HG02943 (cell line): Measurements from ENCODE around the gene GSTA4.
"Not testable (repeated sequence)": the region's sequence is repeated elsewhere in the genome, so short reads cannot be mapped to it uniquely, and the experiment has no call there.

ENCODE experiments used
- ATAC-seq: cut with Tn5 transposase; IDR thresholded peaks from one replicate; pipeline ENCODE4 v1.9.1; 2021; ENCODE audit warnings: mild to moderate bottlenecking, low read depth, moderate library complexity; ENCODE audit not compliant: unreplicated experiment

Gene GSTA4

DNA sequence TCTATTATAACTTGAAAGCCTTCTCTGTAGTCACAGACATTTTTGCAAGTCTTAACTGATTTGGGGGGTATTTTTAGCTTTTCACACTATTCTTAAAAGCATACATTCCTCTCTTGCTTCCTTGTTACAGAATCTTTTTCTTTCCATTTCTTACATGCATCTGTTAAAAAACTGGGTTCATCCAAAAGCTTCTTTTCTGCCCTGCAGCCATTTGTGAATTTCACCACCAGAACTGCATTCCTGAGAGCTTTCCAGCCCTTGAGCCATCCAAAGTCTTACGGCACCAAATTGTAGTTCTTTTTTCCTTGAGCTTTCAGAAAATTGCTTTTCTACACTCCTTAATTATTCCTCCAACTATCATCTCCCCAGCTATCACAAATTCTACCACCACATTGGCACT is 19.7 kb upstream of the GSTA4 start:
- no peak for ATAC-seq

DNA sequence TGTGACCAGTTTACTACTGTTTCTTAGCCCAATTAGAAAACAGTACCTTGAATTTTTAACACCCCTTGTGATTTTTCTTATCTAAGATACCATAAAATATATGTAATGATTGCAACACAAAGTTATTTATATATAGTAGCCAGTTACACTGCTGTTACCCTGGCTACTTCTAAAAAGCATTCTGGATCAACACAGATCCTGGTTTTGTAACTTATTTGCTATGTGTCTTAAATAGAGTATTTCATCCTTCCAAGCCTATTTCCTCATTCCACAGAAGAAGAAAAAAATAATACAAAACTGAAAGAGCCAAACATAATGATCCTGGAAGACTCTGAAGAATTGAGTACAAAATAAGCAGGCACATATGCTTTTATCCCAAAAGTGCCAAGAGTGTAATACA is 19.0 kb upstream of the GSTA4 start:
- ATAC-seq = no peak

DNA sequence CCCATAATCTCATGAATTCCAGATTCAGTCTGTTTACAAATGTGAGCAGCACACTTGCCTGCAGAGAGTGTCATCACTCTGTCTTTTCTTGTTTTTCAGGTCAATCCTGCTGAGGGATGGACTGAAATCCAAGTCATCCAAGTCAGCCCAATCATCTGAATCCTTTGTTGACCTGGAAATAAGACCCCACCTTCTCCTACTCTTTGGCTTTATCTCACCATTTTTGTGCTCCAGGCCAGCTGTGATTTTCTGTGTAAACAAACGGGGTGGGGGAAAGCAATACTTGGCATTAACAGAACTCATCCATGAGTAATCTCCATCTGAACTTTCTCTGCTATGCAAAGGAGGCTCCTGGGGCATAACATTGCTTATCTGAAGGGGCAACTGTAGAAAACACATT is 16.9 kb upstream of the GSTA4 start:
- no peak for ATAC-seq

DNA sequence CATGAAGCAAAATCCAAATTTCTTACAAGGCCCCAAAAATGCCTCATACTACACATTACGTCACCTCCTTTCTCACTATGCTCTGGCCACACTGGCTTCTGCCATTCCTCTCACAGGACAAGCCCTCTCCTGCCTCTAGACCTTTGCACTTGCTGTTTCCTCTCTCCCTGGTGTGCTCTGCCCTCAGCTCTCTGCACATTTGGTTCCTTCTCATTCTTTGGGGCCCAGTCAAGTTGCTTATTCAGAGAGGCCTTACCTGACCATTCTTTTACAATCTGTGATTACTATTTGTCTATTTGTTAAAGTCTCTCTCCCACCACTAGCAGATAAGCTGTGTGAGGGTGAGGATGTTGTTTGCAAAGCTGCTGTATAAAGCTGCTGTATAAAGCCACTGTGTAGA is 15.4 kb upstream of the GSTA4 start:
- ATAC-seq = no peak

DNA sequence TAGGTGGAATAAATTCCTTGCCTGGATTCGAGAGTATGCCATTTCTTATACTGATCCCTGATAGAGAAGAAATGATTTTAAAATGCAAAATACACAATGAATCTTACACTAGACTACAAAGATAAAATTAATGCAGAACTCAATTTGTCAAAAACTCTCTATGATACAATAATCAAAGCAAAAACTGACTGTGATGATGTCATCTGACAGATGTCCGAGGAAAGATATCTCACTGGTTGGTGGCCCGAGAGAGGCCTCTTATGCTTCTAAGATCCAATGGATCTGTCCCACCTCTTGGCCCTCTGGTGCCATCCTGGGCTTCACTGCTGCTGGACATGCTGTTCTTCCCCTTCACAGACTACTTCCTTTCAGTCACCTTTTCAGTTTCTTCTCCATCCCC is 14.4 kb upstream of the GSTA4 start:
- no peak for ATAC-seq

DNA sequence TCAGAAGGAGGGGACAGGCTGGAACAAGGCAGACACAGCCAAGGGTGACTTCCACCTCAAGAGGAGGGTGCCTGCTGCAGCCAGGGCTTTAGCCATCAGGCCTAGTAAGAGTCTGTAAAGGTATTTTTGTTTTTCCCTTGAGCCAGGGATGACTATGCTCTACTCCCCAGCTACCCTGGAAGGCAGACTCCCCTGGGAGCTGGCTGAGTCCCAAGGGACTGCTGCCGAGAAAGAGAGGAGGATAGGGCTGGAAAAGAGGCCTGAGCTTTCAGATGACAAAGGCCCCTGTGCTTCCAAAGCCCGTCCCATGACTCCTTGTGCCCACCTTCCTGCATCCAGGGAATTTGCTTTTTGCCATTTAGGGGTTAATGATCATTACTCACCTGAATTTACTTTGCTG is 14.0 kb upstream of the GSTA4 start:
- no peak for ATAC-seq

DNA sequence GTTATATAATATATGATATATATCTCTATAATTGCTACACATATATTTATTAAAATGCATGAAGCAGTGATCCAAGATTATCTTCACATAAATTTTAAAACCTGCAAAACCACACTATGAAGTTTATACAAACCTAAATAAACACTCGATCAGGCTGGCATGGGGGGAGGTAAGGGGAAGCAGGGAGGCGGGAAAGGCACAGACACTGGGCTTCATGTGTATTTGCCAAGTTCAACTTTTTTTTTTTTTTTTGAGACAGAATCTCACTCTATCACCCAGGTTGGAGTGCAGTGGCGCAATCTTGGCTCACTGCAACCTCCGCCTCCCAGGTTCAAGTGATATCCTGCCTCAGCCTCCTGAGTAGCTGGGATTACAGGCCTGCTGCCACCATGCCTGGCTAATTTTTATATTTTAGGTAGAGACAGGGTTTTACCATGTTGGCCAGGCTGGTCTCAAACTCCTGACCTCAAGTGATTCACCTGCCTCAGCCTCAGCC is 13.2 kb upstream of the GSTA4 start:
- ATAC-seq = not testable (repeated sequence)

DNA sequence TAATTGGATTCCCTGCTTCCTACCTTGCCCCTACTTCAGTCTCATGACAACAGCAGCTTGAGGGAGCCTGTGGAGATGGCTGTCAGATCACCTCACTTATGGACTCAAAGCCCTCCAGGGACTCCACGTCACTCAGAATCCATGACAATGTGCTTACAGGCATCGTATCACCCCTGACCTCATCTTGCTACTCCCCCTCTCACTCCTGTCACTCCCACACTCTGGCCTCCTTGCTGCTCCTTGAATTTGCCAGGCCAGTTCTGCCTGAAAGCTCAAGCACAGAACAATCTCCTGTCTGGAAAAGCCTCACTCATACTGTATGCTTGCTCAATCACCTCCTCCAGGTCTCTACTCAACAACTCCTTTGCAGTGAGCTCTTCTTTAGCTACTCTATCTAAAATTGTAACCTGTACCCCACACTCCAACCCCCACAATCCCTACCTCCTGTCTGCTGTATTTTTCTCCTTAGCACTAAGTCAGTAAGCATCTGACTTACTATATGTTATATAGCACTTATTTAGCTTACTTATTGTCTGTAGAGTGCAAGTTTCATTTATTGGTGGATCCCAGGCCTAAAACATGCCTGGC is 10.7 kb upstream of the GSTA4 start:
- no peak for ATAC-seq

DNA sequence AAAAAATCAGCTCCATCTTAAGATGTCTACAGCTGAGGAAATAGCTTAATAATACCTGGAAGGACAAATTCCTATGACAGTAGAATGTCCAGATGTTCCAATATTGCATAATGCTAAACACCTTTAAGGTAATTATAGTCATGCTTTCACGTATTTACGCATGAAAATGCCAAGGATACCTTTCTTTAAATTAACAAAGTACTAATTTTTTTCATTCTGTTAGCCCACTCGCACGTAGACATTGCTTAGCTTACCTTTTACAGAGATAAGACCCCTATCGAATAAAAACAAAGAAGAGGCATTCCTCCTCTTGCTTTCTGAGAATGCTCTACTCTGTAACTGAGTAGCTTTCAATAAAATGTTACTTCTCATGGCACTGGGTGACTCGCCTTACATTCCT is 4.4 kb upstream of the GSTA4 start:
- no peak for ATAC-seq

DNA sequence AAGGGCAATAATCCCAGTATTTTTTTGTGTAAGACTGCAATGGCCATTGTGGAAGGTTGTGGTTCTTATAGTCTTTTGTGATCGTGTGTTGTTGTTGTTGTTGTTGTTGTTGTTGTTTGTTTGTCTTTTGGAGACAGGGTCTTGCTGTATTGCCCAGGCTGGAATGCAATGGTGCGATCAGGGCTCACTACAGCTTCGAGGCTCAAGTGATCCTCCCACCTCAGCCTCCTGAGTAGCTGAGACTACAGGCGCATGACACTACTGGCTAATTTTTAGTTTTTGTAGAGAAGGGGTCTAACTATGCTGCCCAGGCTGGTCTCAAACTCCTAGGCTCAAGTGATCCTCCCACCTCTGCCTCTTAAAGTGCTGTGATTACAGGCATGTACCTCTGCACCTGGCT is 3.5 kb upstream of the GSTA4 start:
- no peak for ATAC-seq

DNA sequence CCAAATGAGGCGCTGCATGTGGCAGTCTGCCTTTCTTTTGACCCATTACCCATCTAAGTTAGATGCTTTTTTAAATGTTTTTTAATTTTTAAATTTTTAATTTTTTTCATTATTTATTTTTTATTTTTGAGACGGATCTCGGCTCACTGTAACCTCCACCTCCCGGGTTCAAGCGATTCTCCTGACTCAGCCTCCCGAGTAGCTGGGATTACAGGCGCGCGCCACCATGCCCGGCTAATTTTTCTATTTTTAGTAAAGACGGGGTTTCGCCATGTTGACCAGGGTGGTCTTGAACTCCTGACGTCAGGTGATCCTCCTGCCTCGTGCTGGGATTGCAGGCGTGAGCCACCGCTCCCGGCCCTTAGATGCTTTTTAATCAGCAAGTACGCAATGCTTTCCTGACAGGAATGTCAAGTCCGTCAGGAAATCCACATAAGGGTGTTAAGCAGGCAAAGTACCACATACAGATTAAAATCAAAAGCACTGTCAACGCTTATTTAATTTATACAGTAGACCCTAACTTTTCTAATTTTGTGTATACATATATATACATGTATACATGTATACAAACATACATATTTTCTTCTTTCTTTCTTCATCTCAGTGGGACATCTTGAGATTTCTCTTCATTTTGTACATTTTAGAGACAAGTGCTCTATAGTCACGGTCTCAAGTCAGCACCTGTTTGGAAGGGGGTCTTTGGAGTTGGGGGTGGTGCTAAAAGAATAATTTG is 995 bp upstream of the GSTA4 start:
- no peak for ATAC-seq

DNA sequence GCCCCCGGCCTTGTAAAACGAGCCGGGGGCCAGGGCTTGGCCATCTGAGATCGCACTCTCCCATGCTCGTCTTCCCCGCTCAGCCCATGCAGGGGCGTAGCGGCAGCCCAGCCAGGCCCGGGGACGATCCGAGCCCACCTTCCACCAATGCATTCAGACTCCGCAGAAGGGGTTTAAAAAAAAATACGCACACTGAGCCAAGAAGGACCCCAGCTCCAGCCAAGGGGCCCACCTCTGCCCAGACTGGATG is 320 bp downstream of the GSTA4 start:
- ATAC-seq = peak; percentile 21

DNA sequence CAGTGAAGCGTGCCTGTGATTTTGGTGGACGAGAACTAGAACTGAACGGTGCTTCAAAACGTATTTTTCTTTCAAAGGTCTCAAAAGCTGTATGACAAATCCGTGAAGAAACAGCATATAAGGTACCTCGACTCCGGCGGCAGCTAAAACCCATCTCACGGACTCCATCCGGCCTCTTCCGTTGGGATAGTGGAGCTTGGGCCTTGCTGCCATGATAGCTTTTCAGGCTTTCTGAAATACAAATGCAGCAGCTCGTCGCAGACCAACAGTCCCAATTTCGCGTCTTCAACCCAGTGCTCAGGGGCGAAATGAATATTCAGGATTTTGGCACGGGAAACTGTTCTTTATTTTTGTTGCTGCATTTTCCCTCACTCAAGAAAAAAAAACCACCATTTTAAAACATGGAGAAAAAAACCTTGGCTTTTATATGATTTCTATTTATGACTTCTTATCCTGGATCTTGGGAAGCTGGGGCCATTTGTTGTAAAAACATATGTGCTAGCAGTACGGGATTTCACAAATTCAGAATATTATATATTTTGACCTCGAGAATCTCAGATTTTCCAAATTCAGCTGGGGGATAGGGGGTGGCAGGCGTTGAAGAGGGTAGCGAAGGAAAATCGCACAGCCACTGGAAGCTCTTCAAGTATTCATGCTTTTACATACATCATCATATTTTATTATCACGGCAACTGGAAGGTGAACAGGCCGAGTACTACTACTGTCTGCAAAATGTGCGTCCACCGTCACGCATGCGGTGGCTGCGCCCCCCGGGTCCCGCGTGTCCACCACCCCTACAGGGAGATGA is 849 bp downstream of the GSTA4 start:
- ATAC-seq = peak; percentile 0

DNA sequence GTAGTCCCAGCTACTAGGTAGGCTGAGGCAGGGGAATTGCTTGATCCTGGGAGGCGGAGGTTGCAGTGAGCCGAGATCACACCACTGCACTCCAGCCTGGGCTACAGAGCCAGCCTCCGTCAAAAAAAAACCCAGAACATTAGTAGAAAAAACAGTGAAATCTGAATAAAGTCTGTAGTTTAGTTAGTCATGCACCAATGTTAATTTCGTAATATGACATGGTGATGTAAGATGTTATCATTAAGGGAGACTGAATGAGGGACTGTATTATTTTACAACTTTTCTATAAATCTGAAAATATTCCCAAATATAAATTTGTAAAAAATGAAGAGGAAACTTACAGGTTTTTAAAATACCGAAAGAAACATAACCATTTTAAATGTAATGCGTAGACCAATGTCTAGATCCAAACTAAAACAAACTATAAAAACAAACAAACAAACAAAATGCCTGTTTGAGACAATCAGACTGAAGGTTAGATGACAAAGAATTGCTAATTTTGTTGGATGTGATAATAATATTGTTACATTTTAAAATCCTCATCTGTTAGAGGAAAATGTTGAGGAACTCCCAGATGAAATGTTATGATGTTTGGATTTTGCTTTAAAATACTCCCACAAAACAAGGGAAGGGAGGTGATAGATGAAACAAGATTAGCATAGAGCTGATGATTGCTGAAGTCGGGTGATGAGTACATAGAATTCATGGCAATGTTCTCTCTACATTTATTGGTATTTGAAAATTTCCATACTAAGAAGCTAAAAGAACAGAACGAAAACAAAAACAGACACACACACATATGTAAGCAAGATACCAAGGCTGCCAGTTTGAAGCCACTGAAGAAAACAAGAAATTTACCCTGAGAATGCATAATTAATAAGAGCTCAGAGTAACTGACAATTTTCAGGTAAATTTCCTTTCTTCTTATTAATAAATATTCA is 1.8 kb downstream of the GSTA4 start:
- ATAC-seq = no peak

DNA sequence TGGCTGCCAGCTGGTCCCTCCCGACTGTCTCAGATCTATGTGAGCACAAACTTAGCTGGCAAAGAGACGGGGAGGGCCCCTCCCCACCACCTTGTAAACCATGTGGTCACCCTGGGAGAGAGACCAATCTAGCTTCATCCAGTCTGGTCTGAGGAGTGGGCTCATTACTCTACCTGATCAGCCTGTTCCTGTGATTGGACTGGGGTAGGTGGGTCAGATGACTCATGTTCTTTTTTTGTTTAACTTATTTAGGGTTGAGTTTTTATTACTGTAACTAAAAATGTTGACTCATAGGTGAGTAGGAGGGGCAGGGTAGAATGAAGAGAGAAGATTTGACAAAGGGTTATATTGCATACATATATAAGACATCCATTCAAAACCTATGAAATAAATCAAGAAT is 4.7 kb downstream of the GSTA4 start:
- no peak for ATAC-seq

DNA sequence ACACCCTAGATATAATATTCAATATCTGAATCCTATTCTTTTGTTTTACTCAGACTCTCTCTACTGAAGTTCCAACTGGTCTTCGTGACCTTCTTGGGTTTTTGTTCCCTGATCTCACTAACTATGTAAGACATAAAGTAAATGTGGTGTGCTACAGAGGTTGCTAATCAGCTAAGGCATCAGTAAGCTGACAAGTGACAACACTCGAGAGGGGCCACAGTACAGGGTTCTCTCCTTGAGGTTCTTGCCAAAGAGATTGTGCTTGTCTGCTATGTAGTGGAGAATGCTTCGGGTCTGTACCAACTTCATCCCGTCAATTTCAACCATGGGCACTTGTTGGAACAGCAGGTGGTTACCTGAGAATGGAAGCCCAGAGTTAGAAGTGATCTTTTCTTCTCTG is 9.9 kb downstream of the GSTA4 start:
- no peak for ATAC-seq

DNA sequence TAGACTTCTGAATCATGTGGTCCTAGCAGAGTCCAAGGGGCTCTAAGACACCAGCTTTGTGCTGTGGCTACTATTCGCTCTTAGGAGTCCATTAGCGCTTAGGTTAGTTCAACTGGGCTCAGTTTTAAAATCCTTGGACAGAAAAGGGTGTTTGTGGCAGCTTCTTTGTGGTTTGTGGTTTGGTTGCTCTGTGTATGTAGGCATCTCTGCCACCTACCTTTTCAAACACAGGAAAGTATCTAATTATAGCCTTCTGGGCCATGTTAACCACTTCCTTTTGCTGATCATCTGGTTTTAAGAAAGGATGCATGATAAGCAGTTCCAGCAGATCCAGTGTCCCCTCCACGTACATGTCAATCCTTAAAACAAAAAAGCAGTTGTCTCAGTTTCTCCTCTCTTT is 10.8 kb downstream of the GSTA4 start:
- ATAC-seq = peak; percentile 79

DNA sequence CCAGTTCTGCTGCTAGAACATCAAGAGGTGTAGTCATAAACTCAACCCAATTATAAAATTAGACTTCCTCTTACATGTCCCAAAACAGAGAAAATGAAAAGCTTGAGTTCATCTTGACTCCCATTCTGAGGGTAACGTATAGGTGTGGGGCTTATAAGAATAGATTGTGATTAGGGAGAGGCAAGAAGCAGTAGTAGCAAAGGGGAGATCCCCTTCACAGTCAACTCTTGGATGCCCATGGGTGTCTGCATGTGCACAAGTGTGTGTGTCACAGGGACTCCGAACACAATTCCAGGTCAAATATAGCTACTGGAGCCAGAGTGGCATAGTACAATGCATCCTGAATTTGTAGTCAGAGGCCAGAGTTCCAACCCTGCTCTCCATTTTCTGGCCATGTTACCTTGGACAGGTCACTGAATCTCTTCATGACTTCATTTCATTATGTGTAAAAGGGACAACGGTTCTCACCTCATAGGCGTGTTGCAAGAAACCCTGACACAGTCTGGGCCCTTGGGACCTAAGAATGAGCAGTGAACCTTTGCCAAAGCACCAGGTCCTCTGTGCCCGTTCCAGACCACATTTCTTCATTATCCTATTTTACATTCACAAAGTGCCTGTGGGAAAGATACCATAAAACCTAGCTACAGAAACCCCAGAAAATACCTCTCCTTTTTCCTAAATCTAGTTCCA is 11.8 kb downstream of the GSTA4 start:
- ATAC-seq = no peak

DNA sequence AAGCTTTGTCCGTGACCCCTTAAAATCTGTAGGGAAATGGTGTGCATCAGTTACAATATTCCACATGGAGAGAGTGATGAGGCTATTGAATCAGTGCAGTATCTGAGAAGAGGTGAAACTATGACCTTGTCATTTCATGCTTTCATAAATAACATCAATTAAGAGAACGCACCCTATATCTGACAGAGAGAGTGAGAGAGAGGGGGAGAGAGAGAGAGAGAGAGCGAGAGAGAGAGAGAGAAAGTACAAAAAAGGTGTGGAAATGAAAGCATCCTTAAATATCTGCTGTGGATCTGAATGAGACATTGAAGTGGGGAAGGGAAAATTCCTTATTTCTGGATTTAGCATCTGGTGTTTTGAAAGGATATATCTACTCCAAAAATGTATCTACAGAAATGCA is 12.4 kb downstream of the GSTA4 start:
- ATAC-seq = no peak

DNA sequence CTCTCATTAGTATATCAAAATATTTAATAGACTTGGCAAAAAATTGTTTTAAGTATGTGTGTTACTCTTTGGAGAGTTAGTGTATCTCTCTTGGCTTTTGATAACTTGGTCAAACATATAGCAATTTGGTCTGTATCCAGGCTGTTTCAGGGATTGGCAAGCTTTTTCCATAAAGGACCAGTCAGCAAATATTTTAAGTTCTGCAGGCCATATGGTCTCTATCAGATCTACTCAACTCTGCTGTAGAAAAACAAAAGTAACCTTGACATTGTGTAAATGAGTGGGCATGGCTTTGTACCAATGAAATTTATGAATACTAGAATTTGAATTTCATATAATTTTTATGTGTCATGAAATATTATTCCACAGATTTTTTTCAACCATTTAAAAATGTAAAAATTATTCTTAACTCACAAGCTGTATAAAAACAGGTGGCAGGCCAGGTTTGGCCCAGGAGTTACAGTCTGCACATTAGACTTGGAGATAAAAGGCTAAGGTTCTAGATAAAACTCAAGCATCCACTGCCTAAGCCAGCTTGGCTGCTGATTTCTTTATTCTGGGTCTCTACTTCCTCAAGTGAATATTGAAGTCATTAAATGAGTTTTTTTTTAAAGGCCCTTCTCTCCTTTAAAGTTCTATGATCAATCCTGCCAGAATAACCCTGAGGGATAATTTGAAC is 13.7 kb downstream of the GSTA4 start:
- ATAC-seq = no peak
